GM19238 (cell line): ENCODE results near the gene RAMAC.
"Not testable (repeated sequence)": the region's sequence is repeated elsewhere in the genome, so short reads cannot be mapped to it uniquely, and the experiment has no call there.

ENCODE experiments used
- DNase-seq: peaks from one replicate; pipeline ENCODE4 v3.0.0; 2011; ENCODE audit warnings: low spot score; ENCODE audit not compliant: insufficient read length

Gene RAMAC

DNA sequence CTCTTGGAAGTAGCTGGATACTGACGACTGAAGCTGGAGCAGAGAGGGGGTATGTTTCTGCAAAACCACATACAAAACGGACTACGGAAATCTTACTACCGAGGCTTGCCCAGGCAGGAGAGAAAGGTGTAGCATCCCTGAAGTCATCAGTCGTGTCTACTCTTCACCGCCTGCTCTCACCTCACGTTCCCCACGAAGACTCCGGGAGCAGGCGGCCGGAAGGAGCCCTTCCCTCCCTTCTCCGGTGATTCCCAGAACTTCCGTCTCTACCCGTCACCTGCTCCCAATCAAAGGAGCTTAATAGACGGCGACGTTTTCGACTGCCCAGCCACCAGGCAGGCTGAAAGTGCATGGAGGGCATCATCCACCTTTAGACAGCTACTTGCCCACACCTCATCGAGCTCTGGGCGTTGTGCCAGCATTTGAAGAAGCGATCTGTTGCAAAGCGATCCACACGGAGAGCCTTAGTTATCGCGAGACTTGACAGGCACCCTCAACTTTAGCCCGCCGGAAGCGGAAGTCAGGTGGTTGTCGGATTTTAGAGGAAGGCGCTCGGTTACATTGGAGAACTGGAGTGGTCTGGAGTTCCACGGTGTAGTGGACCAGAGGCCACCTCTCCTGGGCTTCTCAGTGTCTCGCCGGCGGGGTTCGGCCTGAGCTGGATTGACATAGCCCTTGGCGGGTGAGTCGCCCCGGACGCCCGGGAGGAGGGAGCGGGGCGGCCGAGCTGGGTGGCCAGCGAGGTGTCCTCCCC, at the start of gene RAMAC:
Gene RAMAC (plus strand): TSS at position 523 of the 754 bp plus-strand sequence. CDS start 2,809 bp downstream, outside the sequence.
- DNase-seq = peak; percentile 82

- DNase-seq = no peak
Measured at GRCh38 chr15:82936966-82937711, 48.9 kb upstream of the RAMAC start.

- DNase-seq = no peak
Measured at GRCh38 chr15:82937712-82938058, 48.3 kb upstream of the RAMAC start.

DNA sequence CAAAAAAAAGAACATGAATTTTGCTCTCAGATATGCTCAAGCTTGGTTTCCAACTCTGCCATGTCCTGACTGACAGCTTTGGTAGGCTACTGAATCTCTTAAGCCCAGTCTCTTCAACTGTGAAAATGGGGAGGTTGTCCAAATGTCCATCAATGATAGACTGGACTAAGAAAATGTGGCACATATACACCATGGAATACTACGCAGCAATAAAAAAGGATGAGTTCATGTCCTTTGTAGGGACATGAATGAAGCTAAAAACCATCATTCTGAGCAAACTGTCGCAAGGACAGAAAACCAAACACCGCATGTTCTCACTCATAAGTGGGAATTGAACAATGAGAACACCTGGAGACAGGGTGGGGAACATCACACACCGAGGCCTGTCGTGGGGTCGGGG, 46.3 kb upstream of the RAMAC start:
- not testable (repeated sequence) for DNase-seq

DNA sequence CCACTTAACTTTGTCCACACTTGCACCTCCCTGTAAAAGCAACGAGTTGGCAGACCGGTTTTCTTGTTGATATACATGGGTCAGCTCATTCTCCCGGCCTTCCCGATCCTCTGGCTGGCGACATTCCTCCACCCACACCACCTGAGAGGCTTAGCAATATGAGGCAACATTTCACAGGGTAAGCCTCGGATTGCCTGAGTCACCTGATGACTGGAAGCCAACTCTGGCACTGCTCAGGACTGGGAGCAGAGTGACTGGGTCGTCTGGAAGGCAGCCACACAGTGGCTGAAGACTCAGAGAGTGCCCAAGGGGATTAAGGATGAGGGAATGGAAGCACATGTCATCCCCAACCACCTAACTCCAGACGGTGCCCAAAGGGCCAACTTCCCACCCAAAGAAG, 43.3 kb upstream of the RAMAC start:
- no peak for DNase-seq

GRCh38 chr15:82943176-82943575, 42.8 kb upstream of the RAMAC start:
- DNase-seq = no peak

GRCh38 chr15:82944056-82944455, 42.0 kb upstream of the RAMAC start:
- DNase-seq = no peak

DNA sequence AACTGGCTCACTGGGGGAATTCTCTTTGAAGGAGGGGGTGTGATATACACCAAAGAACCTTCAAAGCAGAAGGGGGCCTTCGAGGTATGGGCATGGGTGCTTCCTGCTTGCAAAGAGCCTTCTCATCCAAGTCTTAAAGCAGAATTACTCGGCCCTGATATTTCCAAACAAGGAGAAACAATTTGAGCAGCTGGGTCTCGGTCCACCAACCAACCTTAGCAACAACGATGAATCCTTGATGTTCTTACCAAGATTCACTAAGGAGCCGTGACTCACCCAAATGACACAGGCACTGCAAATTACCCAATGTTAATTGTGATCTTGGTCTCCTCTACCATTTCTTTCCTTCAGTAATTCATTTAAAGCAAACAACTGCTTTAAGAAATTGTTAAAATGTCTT, 41.2 kb upstream of the RAMAC start:
- no peak for DNase-seq

GRCh38 chr15:82945326-82945725, 40.7 kb upstream of the RAMAC start:
- DNase-seq = no peak

- no peak for DNase-seq
Measured at GRCh38 chr15:82946155-82946701, 39.8 kb upstream of the RAMAC start.

DNA sequence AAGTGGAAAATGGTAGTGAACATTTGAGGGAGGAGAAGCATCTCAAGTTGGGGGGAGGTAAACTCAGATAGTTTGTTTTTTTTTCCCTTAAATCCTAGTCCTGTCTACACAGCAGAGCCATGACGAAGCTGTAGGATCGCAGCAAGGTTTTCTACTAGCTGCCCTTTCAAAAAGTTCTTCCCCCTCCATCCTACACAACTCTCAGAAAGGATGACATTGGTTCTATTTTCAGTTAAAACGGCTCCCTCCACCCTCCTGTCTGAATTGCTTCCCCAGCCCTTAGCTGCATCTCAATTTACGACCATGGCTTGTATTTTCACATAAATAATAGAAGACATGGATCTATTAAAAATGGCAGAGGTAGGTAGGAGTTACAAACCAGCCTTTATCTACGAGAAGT, 35.7 kb upstream of the RAMAC start:
- DNase-seq = no peak

DNA sequence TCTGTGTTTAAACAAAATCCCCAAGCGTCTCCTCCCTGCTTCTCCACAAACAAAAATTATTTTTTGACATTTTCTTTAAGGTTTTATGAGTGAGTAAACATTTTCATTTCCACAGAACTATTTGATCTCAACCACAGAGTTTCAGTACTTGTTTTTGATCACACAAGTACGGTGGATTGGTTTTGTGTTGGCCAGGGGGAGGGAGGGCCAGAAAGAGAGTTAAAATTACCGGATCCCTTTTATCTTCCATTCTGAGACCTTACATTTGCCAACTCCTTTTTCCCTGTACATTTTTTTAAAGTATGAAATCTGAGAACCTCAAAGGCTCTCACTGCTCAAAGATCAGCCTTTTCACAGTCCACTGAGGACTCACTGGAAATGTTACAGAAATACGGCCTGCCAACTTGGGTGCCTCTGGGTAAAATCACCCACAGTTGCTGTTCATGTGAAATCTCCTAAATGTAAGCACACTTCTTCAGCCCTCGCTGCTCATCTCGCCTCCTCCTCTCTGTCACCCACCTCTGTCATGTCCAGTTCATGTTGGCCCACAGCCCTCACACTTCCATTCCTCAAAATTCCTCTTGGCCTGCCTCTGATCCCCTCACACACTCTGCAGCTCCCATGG, 35.2 kb upstream of the RAMAC start:
- no peak for DNase-seq

- DNase-seq = no peak
Measured at GRCh38 chr15:82951472-82952157, 34.4 kb upstream of the RAMAC start.

DNA sequence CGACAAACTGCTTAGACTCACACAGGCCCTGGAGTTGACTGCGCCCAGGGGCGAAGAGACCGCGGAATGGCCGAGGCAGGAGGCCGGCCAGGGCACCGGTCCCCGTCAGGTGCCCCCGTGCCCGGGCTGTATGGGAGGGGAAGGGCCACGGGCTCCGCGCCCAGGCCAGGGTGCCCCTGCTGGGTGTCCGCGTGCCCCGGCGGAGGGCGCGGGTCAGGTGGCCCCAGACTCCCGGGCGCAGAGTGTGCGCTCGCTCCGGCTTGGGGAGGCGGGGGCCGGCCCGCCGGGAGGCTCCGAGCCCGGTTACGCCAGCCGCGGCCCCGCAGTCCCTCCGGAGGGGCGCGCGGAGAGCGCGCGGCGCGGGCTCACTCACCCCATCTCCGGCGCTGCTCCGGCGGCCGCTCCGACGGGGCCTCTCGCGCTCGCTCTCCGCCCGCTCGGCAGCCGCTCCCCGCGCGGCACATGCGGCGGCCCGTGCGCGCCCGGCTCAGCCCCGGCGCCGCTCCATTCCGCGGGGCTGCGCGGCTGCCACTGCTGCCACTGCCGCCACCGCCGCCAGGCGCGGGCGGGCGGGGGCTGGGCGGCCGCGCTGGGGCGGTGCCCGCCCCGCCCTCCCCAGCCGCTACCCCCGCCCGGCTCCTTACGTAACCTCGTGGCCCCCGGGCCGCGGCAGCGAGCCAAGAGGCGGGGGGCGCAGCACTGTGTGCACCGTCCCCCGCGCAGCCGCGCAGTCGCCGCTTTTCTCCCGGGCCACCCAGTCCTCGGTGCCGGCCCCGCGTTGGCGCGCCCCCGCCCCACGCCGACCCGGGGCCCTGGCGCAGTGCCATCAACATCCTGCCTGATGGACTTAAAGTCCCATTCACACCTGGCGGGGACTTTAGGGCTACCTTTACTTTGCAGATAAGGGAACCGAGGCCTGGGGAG, 33.6 kb upstream of the RAMAC start, which contains the start of gene HOMER2:
Gene HOMER2 (minus strand): TSS at position 563 of the 924 bp plus-strand sequence. CDS start 185 bp downstream, at position 378.
- no peak for DNase-seq

- DNase-seq = no peak
Measured at GRCh38 chr15:82958638-82959037, 27.4 kb upstream of the RAMAC start.

DNA sequence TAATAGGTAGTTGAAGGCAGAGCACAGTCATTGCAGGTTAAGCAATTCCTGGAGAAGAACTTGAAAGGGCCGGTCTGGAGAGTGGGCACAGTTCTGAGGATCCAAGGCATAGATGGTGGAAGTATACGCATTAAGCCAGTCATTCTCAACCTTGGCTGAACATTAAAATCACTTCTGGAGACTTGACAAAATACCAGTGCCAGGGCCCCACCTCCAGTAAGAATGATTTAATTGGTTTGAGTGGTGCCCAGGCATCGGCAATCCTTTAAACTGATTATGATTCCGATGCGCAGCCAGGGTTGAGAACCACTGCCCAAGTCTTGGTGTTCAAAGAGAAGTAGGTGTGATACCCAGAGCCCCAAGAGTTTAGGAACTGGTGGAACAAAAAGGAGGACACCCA, 26.6 kb upstream of the RAMAC start:
- DNase-seq = no peak

- DNase-seq = no peak
Measured at GRCh38 chr15:82960766-82961165, 25.2 kb upstream of the RAMAC start.

- DNase-seq = no peak
Measured at GRCh38 chr15:82963471-82964341, 22.3 kb upstream of the RAMAC start.

DNA sequence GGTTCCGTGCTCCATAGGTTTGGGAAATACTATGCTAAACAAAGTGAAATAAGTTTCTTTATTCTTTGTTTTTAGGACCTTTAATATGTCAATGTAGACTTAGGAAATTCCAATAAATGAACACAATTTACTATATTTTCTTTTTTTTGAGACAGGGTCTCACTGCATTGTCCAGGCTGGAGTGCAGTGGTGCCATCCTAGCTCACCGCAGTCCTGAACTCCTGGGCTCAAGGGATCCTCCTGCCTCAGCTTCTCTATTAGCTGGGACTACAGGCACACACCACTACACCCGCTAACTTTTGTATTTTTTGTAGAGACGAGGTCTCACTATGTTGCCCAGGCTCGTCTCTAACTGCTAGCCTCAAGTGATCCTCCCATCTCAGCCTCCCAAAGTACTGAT, 21.1 kb upstream of the RAMAC start:
- DNase-seq = no peak
